ENCODE results near the gene THEMIS.

Gene THEMIS

DNA sequence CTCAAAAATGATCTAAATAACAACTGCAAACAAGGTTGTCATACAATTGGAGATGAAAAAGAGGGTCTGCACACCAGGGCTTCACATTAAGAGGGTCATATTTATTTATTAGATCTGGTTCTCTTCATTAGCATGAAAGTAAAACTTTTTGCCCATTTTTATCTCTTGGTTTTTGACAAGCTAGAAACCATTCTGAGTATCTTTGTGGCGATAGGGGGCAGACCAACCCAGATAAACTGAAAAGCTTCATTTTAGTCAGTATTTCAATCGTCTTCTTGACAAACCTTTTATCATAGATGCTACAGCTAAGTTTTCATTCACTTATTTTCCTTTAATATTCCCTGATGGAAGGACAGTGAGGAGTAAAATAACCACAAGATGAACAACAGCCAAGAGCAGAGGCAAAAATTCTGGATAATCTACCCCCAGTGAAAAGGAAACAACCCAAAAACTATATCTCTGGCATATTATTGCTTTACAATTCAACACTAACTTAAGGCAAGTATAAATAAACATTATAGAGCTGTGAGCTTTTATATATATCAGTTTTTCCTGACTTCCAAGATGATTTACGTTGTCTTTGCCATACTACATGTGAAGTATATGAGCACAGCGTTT, 45.2 kb downstream of the THEMIS start:
- DNase-seq, result no peak

DNA sequence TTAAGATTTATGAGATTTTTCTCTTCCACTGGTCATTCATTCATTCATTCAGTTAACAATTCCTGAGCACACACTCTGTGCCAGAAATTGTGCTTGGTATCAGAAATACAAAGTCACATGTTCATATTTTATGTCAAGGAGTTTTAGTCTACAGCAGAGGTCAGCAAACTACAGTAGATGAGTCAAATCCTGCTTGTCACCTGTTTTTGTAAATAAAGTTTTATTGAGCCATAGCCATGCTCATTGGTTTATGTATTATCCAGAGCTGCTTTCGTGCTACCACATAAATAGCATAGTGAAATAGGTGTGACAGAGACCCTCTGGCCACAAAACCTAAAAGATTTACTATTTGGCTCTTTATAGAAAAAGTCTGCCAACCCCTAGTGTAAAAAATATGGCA, 46.8 kb downstream of the THEMIS start:
- DNase-seq, result no peak

DNA sequence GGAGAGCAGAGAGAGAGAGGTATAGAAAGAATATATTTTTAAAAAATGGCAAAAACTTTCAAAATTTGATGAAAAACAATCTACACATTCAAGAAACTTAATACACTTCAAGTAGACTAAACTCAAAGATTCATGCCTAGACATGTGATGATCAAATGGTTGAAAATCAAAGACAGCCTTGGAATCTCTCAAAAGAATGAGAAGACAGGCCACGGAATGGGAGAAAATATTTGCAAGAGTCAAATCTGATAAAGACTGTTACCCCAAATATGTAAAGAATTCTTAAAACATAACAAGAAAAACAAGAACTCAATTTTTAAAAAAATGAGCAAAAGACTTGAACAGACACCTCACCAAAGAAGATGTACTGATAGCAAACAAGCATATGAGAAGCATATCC, 49.7 kb downstream of the THEMIS start:
- no peak for DNase-seq

DNA sequence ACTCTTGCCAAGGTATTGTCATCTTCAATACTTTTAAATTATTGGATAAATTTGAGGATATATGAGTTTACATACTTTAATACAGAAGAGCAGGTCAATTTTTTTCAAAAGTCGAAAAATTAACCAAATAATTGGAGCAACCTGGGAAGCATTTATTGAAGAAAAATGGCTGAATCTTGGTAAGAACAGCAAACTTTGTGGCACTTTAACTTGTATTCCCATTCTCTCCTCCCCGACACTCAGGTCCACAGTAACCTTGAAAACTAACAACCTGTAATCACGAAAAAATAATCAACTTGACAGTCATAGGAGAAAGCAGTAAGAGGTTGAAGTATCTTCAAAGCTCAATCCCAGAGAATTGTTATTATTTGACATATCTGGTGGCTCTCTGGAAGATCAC, 55.6 kb downstream of the THEMIS start:
- DNase-seq, result no peak

DNA sequence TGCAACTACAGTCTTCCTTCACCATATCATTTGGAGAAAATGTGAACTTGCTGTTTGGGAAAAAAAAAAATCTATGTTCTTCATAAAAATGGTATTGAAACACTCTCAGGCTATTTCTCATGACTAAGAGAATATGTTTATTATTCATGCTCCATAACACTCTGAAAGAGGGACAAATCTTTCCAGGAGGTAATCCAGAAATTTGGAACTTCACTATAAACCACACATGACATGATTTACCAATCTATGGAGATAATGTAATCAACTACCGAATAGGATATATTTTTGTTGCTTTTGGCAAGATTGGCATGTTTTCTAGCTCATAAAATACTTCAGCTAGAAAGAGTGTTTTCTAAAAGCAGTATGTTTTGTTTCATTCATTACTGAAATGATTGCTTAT, 56.3 kb downstream of the THEMIS start:
- DNase-seq, result no peak

DNA sequence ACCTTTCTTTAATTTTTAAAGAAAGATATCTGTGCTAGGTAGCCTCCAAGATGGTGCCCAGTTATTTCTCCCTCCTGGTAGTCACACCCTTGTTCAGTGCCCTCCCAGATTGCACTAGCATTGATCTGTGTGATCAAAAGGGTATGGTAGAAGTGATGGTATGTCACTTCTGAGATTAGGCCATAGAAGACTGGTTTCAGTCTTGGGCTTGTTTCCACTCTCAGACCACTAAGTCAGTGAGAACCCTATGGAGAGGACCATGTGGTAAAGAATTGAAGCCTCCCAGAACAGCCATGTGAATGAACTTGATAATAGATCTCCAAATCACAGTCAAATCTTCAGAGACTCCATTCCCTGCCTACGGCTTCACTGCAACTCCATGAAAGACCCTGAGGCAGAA, 57.3 kb downstream of the THEMIS start:
- no peak for DNase-seq

DNA sequence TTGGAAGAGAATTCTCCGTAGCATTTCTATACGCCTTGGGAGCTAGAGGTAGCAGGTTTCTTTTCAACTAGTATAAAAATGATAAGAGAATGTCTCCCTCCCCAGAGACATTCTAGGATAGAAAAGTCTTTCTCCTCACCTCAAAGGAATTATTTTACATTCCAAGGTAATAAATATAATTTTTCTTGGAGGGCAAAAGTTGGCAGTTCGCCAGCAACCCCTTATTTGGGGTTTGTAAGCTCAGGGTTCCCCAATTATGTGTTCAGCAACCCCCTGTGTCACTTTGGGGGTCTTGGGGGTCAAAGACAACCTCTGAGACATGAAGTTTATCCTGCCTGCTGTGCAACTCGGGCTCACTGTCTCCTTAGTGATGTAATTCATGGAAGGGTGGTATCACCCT, 58.3 kb downstream of the THEMIS start:
- DNase-seq, result no peak

DNA sequence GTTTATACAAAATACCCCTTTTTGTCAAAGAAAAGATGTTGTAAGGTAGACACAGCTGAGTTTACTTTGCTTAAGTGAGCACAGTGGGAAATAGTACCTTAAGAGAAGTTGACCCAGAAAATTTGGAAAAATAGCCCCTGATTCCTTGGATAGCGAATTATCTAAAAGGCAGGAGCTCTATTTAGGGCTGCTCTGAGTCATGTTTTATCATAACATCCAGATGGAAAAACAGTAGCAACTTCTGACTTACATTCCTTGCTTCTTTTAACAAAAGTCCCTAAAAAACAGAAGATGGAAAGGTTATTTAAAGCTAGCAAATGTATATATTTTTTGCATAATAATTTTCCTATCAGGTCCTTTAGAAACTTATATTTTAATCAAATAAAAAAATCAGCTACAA, 59.0 kb downstream of the THEMIS start:
- no peak for DNase-seq

DNA sequence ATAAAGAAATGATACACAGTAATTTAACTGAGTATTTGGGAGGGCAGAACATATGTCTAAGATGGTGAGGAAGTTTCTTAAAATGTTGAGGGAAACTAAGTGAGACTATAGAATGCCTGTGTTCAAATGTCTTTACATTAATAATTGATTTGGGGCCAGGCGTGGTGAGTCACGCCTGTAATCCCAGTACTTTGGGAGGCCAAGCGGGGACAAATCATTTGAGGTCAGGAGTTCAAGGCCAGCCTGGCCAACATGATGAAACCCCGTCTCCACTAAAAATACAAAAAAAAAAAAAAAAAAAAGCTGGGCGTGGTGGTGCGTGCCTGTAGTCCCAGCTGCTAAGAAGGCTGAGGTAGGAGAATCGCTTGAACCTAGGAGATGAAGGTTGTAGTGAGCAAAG, 66.7 kb downstream of the THEMIS start:
- no peak for DNase-seq

DNA sequence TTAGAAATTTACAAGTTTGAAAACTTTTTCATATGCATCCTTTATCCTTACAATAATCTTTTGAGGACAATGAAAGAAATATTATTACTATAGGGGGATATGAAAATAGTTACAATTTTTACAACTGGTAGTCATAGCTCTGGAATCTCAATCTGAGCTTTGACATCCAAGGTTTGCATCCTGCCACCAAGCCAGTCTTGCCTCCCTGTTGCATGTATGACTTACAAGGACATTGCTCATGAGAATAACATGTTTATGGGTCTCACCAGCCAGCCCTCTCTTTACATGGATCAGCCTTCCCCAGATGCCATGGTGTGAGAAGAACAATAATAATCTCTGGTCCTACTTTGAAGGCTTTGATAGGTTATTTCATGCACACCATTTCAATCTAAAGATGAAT, 67.5 kb downstream of the THEMIS start:
- no peak for DNase-seq

DNA sequence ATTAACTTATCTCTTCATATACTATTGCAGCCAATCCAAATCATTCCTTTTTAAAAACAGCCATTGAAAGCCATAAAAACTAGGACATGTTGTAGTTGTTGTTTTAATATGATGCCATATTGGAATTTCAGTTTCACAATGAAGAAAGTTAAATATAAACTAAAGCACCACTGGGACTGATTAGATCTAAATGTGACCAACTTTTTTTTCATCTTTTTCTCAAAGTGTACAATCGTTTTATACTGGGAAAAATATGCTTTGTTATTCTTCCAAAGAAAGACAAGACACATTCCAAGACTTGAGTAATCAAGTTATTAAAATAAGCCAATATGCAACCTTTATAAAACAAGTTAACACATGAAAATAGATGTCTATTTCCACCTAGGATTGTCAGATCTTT, 68.5 kb downstream of the THEMIS start:
- DNase-seq, result no peak

DNA sequence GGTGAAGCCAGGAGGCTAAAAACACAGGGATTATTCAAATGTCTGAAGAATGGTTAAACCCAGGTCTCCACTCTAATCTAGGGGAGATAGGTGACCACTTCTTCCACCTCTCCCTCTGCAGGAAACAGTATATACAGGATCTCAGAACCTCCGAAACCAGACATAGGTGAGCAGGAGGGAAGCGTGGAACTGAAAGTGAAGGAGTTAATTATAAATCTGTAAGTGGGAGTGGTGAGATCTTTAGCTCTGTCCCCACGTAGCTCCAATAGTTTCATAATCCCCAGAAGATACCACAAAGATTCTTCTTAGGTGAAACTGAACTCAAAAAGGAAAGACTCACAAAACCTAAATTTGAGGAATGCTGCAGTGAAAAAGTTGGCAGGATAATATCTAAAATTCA, 76.8 kb downstream of the THEMIS start:
- DNase-seq, result no peak

DNA sequence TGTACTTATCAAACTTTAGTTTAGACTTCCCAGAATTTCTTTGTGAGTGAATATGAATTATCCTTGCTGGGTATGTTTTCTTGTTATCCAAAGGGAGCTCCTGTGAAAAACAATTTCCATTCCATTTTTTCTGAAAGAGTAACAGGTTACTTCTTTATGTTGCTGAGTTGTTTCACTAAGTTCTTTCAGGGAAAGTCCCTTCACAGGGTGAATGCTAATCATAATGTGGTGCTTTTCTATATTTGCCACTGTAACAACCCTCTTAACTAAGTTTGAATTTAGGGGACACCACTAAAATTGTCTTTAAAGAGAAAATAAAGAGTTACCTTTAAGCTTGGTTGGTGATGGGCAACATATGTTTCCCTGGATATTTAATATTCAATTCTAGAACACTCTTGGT, 79.4 kb downstream of the THEMIS start:
- DNase-seq, result no peak

DNA sequence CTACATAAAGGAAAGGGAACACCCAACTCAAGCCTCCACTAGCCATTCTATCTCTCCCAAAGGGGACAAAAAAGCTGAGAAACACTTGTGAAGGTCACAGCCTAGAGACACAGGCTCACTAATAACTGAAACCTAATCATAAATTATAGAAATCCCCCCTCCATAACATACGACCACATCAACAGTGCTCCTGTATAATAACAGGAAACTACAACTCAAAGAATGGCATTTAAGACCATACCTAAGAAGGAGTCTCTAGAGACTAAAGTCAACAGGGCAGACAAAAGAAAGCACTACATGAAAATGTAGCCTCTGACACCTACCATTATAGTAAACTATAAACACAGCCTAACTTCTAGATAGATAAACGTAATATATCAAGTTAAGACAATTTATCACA, 82.7 kb downstream of the THEMIS start:
- DNase-seq, result no peak

DNA sequence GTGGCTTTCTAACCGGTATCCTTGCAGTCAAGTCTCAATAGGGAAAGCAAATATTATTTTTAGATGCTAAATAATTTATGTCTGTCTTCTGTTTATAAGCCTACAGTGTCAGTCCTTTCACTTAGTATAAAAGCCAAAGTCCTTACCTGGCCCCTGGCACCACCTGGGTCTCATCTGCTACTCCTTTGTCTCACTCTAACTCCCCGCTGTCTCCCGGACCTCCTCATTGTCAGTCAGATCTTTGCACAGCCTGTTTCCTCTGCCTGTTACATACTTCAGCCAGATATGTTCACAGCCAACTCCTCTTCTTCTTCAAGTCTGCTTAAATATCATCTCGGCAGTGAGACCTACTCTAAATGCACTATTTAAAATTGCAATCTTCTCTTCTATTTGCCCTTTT, 84.2 kb downstream of the THEMIS start:
- DNase-seq, result no peak

DNA sequence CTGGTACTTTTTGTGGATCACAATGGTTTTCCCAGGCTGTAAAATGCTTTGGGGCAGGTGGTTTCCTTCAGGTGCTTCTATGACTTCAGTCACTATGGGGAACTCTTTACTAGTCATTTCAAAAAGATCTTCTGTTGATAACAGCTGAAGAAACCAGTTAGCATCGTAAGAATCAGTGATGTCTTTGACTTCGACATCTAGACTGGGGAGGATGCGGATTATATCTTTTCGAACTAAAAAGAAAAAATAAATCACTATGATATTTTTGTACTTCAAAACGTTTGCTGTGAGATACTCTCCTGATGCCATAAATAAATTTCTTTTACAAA, 87.2 kb downstream of the THEMIS start:
- no peak for DNase-seq

DNA sequence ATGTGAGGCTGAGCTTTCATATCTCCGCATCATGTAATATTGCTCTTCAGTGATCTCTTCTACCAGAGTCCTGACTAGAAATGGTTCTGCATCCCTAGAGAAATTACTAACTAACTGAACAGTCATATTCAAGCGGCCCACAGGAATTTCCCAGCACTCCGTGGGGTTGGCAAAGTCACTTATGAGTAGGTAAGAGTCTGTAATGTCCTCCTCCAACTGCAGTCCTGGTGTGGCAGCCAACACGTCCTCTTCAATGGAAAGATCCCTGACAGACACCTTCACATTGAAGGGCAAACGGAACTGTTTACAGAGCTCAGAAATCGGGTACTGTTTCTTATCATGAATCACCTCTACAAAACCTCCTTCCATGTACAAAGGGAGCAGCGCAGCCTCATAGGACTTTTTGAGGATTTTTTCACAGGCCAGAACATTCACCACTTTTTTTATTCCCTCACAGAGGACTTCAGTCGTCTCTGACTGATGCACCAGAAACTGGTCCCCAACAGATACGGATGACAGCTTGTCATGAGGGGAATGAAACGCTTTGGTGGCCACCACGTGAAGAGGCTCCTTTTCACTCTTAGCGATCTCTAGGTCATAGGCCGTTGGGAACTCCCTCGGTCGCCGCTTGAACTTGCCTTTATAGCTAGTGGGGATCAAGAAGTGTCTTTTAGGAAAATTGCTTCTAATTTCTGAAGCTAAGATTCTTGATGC, 87.7 kb downstream of the THEMIS start:
- DNase-seq, result no peak

DNA sequence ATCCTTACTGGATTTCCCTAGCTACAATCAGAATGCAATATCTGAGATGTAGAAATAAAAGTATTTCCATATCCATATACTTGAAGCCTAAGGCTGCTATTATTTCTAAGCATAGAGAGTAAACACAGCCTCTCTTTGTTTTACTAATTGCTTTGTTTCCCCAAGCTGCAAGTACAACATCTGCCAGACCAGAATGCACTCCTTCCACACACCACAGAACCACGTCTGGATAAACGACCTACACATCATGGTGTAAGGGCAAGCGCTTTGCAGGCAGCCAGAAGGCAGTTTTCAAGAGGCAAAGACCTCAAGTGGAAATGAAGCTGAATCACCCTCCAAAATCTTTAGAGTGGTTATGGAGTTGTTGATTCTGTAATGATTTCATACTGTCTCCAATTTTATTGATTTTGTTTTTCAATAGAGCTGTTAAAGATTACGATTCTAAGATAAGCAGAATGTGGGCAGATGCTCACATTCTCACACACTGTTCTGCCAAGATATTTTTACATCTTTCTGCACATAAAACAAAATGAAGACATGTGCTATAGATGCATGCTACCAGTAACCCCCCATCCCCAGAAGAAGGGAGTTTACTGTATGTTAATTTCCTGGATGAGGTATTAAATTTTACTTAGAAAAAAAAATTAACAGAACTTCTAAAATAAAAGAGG, 88.8 kb downstream of the THEMIS start:
- DNase-seq, result no peak

DNA sequence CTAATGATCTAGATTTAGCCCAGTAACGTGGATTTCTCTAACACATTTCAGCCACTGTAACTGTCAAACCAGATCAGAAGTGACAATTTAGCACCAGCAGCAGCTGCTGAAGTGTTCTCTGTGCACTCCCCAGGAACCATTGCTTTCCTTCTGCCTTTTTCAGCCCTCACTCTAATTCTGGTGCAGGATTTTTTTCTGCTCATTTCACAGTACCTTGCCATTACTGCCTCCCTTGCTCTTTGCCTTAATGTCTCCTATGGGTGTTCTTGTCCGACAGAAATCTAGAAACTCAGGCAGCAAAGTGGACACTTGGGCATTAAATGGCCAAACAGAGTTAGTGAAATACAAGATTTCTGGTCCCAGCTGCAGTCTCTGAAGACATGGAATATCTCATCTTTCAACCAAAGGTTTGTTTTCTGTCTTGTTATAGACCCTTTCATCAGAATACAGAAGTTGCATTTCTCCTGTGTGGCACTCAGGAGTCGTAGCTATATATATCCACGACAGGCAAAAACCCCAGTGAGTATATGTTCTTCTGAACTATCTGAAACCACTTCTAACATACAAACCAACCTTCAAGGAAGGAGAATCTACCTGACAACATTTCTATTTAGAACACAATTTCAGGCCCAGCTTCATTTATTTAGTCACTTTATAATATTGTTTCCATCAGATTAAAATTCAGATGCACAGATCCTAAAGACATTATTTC, 92.9 kb downstream of the THEMIS start:
- DNase-seq, result no peak

DNA sequence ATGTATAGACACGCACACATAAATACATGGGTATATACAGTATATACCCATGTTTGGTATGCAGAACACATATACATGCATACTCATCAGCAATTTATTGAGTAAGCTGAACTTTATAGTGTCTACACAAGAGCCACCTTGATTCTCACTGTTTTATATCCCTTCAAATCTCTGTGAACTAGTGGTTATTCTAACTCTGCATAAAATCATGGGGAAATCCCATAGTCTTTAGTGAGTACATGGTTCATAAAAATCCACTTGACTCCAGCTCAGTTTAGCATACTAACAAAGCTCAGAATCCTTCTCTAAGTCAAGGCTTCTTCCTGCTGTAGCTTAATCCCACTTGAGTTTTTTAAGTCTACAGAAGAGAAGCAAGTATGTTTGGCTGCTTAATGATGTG, 104.1 kb downstream of the THEMIS start:
- no peak for DNase-seq

DNA sequence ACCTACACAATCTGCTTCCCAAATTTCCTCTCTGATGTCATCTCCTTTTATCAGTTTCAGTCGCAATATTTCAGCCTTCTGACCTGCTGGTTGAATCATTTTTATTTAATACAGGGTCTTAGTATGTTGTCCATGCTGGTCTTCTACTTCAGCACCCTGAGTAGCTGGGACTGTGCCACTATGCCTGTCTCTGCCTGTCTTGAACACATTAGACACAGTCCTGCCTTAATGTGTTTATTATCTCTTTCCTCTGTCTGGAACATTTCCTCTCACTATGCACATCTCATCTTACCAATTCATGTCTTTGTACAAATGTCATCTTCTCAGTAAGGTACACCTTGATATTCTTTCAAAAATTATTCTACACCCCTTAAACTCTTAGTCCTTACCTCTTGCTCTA, 106.5 kb downstream of the THEMIS start:
- no peak for DNase-seq

DNA sequence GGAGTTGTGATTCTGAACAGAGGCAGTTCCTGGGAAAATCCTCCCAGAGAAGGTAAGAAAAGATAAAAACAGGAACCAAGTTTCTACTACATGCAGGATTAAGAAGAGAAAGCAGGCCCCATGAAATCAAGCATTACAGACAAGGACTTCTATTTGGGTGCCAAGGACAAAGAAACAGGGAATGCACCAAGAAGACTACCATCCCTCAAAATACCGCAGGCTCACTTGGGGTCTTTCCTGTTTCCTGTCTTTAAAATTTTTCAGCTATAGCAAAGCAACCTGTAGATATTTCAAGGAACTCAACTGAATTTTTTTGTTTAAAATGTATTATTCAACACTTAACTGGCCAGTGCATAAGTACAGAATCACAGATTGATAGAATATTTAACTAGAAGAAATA, 107.5 kb downstream of the THEMIS start:
- DNase-seq, result no peak

DNA sequence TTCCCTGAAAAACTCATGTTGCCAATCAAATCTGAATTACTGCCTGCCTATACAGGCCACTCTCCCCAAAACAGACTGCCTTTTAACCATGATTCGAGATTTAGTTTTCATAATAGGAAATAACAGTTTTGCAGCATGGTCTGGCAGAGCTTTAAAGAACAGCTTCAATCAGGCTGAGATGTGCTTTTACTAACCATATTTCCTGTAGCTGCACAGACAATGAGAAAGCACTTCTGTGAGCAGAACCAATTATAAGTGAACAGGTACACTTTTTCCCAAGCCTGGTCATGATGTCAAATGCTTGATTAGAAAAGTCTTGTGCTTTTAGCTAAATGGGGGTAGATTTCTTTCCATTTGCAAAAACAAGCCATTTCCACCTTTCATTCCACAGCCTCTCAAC, 108.2 kb downstream of the THEMIS start:
- DNase-seq, result no peak
